A549 treated with ZK216348 at 1 μM for 4 hours (cell line): Measurements from ENCODE around the gene EZH1. TPM values are rescaled to one million over a fixed set of nuclear protein-coding genes. Genes with fewer than 3 reads are reported as not detected.

Experiments used
- total RNA-seq: library from RNA; stranded (reverse); fragments of 200-300 nt; extraction: Qiagen RNA extraction; gene quantifications from 5 replicates; pipeline ENCODE4 v1.2.3, GENCODE V29; 2022; ENCODE audit warnings: low read depth

EZH1 gene
- 10.2 to 14.6 TPM (median 13.3 TPM) in 5 replicates for total RNA-seq

DNA sequence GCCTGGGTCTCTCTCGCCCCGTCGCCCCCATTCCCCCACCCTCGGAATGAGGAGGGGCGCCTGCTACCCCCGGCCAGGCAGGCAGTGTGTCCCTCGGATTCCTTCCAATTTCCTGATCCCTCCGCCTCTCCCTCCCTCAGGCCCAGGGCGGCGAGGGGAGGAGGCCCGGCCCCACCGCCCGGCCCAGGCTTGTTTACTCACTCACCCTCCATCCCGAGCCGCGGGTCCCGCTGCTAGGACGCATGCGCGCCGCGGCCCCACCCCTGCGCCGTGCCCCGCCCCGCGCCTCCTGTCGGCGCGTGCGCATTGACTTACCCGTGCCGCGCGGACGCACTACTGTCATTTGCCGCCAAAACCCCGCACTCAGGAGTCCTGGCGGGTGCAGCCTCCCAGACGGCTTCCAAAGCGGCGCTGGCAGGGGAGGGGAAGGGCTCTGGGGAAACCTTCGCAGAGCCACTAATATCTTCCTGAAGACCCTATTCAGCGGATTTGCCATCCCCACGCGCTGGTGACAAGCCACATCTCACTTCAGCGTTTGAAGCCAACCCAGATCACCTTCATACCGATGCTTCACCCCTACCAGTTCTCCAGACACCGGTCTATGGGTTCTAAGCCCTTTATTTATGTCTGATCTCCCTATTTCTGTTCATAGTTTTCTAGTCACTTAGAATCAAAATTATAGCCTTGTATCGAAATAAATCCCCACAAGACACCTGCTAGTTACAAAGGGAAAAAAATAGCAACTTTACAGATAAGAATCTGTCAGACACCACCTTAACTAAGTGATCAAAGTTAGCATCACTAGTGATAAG is at the start of gene EZH1:
Gene EZH1, minus strand, starts transcription at position 235 of the 812 bp plus-strand sequence. CDS start 16,099 bp downstream, outside the sequence.

GRCh38 chr17:42779936-42780850 is 35.4 kb upstream of the EZH1 start, which contains the start of gene WNK4:
TSS of gene WNK4 (plus strand) at chr17:42780610. CDS start at chr17:42780699, 89 bp downstream.

GRCh38 chr17:42773290-42774035 is 28.6 kb upstream of the EZH1 start, which contains the start of gene VPS25:
TSS of gene VPS25 (plus strand) at chr17:42773449. CDS start at chr17:42773476, 27 bp downstream.

GRCh38 chr17:42760652-42761581 is 16.1 kb upstream of the EZH1 start, which contains the start of gene RAMP2:
TSS of gene RAMP2 (plus strand) at chr17:42761227. CDS start at chr17:42761262, 35 bp downstream.

DNA sequence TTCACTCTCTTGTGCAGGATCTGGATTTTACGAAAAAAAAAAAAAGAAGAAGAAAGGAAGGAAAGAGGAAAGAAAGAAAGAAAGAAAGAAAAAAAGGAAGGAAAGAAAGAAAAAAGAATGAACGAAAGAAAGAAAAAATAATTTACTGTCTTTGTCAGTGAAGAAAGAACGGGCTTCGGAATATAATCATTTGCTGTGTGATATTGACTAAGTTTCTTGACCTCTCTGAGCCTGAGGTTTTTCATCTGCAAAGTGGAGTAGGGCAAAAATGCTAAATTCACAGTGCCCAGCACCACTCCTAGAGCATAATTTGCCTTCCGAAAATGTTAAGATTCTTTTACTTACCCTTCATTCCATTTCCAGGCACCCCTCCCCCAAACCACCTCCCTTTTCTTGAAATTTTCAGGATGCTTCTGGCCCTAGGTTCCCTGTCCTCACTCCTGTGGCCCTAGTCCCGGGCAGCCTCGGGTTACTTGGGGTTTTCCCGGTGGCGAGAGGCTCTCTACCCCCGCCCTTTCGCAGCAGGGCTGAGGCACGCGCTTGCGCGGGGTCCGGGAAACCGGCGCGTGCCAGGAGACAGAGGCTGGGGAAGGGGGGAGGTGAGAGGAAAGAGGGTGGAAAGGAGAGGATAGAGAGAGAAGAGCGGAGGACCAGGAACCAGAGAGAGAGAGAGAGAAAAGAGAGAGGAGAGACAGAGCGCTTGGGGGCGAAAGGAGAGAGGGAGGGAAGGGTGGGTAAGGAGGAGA is 62.7 kb downstream of the EZH1 start, which contains the start of gene CNTNAP1:
Gene CNTNAP1, plus strand, starts transcription at position 556 of the 746 bp plus-strand sequence. CDS start 299 bp downstream, outside the sequence.

GRCh38 chr17:42676424-42677011 is 68.3 kb downstream of the EZH1 start, which contains the start of gene PLEKHH3:
TSS of gene PLEKHH3 (minus strand) at chr17:42676994. CDS start at chr17:42676563, 431 bp downstream.

GRCh38 chr17:42659079-42659931 is 85.5 kb downstream of the EZH1 start, which contains the start of gene TUBG2:
TSS of gene TUBG2 (plus strand) at chr17:42659284. CDS start at chr17:42659504, 220 bp downstream.

Other genes with a start within 250 kb of the EZH1 start
- gene NAGLU, start 208.8 kb downstream of the EZH1 start, total RNA-seq, result 24.4 to 48.2 TPM (median 44.7 TPM) in 5 replicates
- gene HSD17B1, start 192.1 kb downstream of the EZH1 start, total RNA-seq, result 1.1 to 1.8 TPM (median 1.7 TPM) in 5 replicates
- gene COASY, start 182.9 kb downstream of the EZH1 start, total RNA-seq, result 86.3 to 131 TPM (median 126 TPM) in 5 replicates
- 54.7 to 66.6 TPM (median 63.8 TPM) in 5 replicates for gene MLX, start 177.9 kb downstream of the EZH1 start, total RNA-seq
- 37.8 to 39.8 TPM (median 38.5 TPM) in 5 replicates for gene PSMC3IP, start 167.3 kb downstream of the EZH1 start, total RNA-seq
- gene RETREG3, start 135.7 kb downstream of the EZH1 start, total RNA-seq, result 22.6 to 32.0 TPM (median 29.9 TPM) in 5 replicates
- gene TUBG1, start 135.4 kb downstream of the EZH1 start, total RNA-seq, result 126 to 157 TPM (median 153 TPM) in 5 replicates
- gene TUBG2, start 85.8 kb downstream of the EZH1 start, total RNA-seq, result 19.6 to 25.9 TPM (median 22.6 TPM) in 5 replicates
- 7.7 to 20.0 TPM (median 18.9 TPM) in 5 replicates for gene PLEKHH3, start 68.0 kb downstream of the EZH1 start, total RNA-seq
- gene CCR10, start 63.2 kb downstream of the EZH1 start, total RNA-seq, result 0.18 to 0.66 TPM (median 0.53 TPM) in 5 replicates
- gene CNTNAP1, start 62.5 kb downstream of the EZH1 start, total RNA-seq, result 3.5 to 6.5 TPM (median 6.0 TPM) in 5 replicates
- 0.74 to 1.3 TPM (median 0.88 TPM) in 4 of 5 replicates, not detected in the other for gene RAMP2, start 16.2 kb upstream of the EZH1 start, total RNA-seq
- 118 to 129 TPM (median 121 TPM) in 5 replicates for gene VPS25, start 28.4 kb upstream of the EZH1 start, total RNA-seq
- gene WNK4, start 35.6 kb upstream of the EZH1 start, total RNA-seq, result 0.47 to 2.3 TPM (median 1.7 TPM) in 5 replicates
- 92.1 to 146 TPM (median 129 TPM) in 5 replicates for gene COA3, start 53.7 kb upstream of the EZH1 start, total RNA-seq
- 0.18 TPM in 1 of 5 replicates, not detected in the others for gene CNTD1, start 53.8 kb upstream of the EZH1 start, total RNA-seq
- 73.4 to 105 TPM (median 80.8 TPM) in 5 replicates for gene BECN1, start 79.2 kb upstream of the EZH1 start, total RNA-seq
- 235 to 258 TPM (median 245 TPM) in 5 replicates for gene PSME3, start 88.4 kb upstream of the EZH1 start, total RNA-seq
- 1.1 to 2.5 TPM (median 1.9 TPM) in 5 replicates for gene AOC2, start 99.5 kb upstream of the EZH1 start, total RNA-seq
- 1.1 to 2.5 TPM (median 1.2 TPM) in 5 replicates for gene AOC3, start 106.2 kb upstream of the EZH1 start, total RNA-seq
- gene G6PC1, start 155.8 kb upstream of the EZH1 start, total RNA-seq, result not detected in 5 replicates
- 55.2 to 67.7 TPM (median 59.1 TPM) in 5 replicates for gene AARSD1, start 219.4 kb upstream of the EZH1 start, total RNA-seq
- gene PTGES3L, start 235.0 kb upstream of the EZH1 start, total RNA-seq, result 0.69 to 1.2 TPM (median 0.74 TPM) in 5 replicates
- gene RUNDC1, start 235.5 kb upstream of the EZH1 start, total RNA-seq, result 18.0 to 23.7 TPM (median 21.3 TPM) in 5 replicates